GM03348 (cell line): ENCODE results near the gene IFT88.
A peak's percentile ranks its signal among the peaks of the same experiment; 100 is the strongest.

Experiments
- DNase-seq: peaks from one replicate; pipeline ENCODE4 v3.0.0; 2012; ENCODE audit warnings: low spot score

The IFT88 gene

GRCh38 chr13:20566468-20566897 is 474 bp upstream of the IFT88 start:
- DNase-seq = no peak

- no peak for DNase-seq
Observed at GRCh38 chr13:20567881-20568528, 1.0 kb downstream of the IFT88 start.

GRCh38 chr13:20570517-20570916 is 3.6 kb downstream of the IFT88 start:
- no peak for DNase-seq

GRCh38 chr13:20571676-20572075 is 4.7 kb downstream of the IFT88 start:
- DNase-seq = no peak

GRCh38 chr13:20573186-20573585 is 6.2 kb downstream of the IFT88 start:
- no peak for DNase-seq

- DNase-seq = no peak
Observed at GRCh38 chr13:20573636-20574035, 6.7 kb downstream of the IFT88 start.

GRCh38 chr13:20579191-20579590 is 12.2 kb downstream of the IFT88 start:
- DNase-seq = no peak

GRCh38 chr13:20580257-20580656 is 13.3 kb downstream of the IFT88 start:
- no peak for DNase-seq

DNA sequence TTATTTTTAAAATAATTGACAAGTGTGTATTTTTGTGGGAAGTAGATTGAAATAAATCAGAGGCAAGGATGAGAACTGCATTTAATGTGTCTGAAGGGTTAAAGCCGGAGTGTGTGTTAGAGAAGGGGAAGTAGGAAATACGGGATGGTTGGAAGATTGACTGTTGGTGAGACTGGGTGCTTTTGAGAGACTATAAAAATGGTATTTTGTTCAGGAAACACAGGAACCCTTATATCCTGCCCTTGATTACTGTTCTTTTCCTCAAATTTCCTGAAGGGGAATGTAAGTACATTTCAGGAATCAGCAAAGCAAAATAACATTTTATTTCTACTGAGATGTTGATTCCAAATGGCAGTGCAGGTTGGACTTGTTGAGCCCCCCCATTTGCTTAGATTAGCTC is 15.1 kb downstream of the IFT88 start:
- DNase-seq = no peak

DNA sequence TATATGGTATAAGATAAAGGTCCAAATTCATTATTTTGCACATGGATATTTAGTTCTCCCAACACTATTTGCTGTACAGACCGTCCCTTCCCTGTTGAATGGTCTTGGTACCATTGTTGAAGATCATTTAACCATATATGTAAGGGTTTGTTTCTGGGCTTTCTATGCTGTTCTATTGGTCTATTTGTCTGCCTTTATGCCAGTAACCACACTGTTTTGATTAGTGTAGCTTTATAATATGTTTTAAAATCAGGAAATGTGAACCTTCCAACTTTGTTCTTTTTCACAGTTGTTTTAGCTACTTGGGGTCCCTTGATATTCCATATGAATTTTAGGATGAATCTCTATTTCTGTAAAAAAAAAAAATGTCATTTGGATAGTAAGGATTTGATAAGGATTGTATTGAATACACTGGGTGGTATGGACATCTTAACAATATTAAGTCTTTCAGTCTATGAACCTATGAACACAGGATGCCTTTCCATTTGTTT is 16.9 kb downstream of the IFT88 start:
- no peak for DNase-seq

GRCh38 chr13:20585371-20585770 is 18.4 kb downstream of the IFT88 start:
- DNase-seq = no peak

- no peak for DNase-seq
Observed at GRCh38 chr13:20588529-20589110, 21.7 kb downstream of the IFT88 start.

DNA sequence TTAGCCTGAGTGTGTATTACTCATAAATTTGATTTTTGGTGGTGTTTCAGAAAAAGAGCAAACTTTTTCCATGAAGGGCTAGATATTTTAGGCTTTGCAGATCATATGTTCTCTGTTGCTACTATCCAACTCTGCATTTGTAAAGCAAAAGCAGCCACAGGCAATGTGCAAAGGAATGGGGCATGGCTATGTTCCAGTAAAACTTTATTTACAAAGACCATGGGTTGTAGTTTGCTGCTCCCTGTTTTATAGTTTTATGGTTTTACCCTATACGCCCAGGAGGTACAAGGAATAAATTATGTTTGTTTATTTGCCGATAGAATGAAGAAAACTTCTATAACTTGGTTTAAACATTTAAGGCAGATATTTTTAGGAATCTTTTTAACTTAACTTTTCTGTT is 23.6 kb downstream of the IFT88 start:
- DNase-seq = no peak

DNA sequence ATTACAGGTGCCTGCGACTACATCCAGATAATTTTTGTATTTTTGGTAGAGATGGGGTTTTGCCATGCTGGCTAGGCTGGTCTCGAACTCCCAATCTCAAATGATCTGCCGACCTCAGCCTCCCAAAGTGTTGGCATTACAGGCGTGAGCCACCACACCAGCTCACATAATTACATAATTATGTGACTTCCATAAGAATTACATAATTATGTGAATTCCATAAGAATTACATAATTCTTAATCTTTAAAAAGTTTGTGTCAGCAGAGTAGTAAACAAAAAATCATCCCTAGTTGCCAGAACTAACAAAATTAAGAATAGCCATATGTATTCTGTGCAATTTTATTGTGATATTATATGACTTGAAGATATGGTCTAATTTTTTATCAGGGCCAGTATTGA is 25.6 kb downstream of the IFT88 start:
- DNase-seq = no peak

DNA sequence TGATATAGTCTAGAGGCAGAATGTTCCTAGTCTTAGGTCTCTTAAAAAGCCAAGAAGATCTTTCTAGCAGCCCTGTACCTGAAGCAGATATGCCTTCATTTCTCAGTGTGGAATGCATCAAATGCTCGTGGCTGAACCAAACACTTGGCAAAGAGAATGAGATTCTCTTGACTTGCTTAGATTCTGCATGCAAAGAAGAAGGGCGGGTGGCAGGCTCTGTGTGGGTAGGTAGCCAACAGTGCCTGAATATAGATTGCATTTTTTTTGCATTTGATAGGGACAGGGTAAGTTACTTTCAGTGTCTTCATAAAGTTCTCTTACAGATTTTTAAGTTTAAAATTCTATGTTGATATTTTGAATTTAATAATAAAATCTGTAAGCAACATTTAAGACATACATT is 27.3 kb downstream of the IFT88 start:
- DNase-seq = no peak

- no peak for DNase-seq
Observed at GRCh38 chr13:20607015-20607414, 40.1 kb downstream of the IFT88 start.

GRCh38 chr13:20608438-20609020 is 41.6 kb downstream of the IFT88 start:
- DNase-seq = no peak

- no peak for DNase-seq
Observed at GRCh38 chr13:20609145-20609544, 42.2 kb downstream of the IFT88 start.

DNA sequence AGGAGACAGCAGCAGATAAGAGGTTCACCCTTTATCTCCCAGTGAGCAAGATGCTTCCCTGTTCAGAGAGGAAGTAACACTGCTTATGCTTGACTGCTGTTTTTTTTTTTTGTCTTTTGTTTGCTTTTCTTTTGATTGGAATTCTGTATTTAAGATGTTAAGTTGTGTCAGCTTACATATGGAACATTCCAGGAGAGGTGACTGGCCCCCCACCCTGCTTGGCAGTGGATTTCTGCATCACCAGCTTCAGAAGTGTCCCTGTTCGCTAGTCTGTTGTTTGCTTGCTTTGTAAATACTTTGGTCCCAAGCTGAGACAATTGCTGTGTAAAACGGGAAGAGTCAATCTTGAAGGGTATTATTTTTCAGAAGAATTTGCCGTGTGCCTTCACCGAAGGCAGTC is 43.0 kb downstream of the IFT88 start:
- DNase-seq = no peak

- peak; percentile 18 for DNase-seq
Observed at GRCh38 chr13:20616059-20616797, 49.3 kb downstream of the IFT88 start.

DNA sequence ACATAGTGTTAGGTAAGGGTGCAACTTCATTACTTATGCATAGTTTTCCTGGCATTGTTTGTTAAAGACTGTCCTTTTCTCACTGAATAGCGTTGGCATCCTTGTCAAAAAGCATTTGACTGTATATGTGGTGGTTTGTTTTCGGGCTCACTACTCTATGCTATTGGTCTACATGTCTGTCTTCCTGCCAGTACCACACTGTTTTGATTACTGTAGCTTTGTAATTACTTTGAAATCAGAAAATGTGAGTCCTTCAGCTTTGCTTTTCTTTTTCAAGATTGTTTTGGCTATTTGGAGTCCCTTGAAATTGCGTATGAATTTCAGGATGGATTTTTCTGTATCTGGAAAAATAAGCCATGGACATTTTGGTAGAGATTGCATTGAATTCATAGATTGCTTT is 56.0 kb downstream of the IFT88 start:
- no peak for DNase-seq

GRCh38 chr13:20624213-20624612 is 57.3 kb downstream of the IFT88 start:
- no peak for DNase-seq

- DNase-seq = no peak
Observed at GRCh38 chr13:20633802-20634201, 66.8 kb downstream of the IFT88 start.
